GM12878 (cell line): Measurements from ENCODE around the gene NAALADL2. TPM values are rescaled to one million over a fixed set of nuclear protein-coding genes. Genes with fewer than 3 reads are reported as not detected.

Experiments used
- ATAC-seq: fragments of 200-7000 bp; cut with Tn5 transposase; 3 replicates; pipeline ENCODE4 v1.9.1; 2020; ENCODE audit warnings: mild to moderate bottlenecking, moderate library complexity
- BruUV-seq: library from RNA; stranded (reverse); fragments of 400-500 nt; replicated peaks from 2 replicates; lab custom pipeline; 2021; lab: Mats Ljungman, UMichigan
- CTCF ChIA-PET: fragments of 300-600 bp; sonication (Branson Sonifier 250); formaldehyde crosslinking; extraction: SDS; loops from one replicate; lab custom pipeline; 2021; ENCODE audit warnings: inconsistent platforms; lab: Yijun Ruan, JAX
- POLR2A ChIA-PET: fragments of 350-600 bp; formaldehyde crosslinking; extraction: SDS; loops from one replicate; lab custom pipeline; 2021; ENCODE audit warnings: inconsistent platforms; lab: Charles Lee
- RAD21 ChIA-PET: fragments of 300-600 bp; sonication (Branson Sonifier 250); formaldehyde crosslinking; loops from one replicate; lab custom pipeline; 2023; ENCODE audit warnings: antibody characterized with exemption; ENCODE audit not compliant: unreplicated experiment; lab: Charles Lee
- SMC1A ChIA-PET: fragments of 300-600 bp; sonication (Branson Sonifier 250); formaldehyde crosslinking; loops from one replicate; lab custom pipeline; 2023; ENCODE audit not compliant: unreplicated experiment, uncharacterized antibody; lab: Charles Lee
- DNase-seq: peaks from one replicate; pipeline ENCODE4 v3.0.0-alpha.2; 2011; ENCODE audit warnings: low read depth, low spot score
- FAIRE-seq: peaks from 3 replicates; lab custom pipeline; 2011; peaks lifted over from hg19 to GRCh38; lab: Jason Lieb, UNC
- H2AFZ ChIP-seq: 2 replicates; pipeline ENCODE4 v1.6.0; 2011; ENCODE audit warnings: low read depth, low read length, control low read depth; ENCODE audit not compliant: control insufficient read depth
- H3K27ac ChIP-seq: 2 replicates; pipeline ENCODE4 v1.5.1; 2011; ENCODE audit warnings: control low read depth; ENCODE audit not compliant: control insufficient read depth, insufficient read depth
- H3K27me3 ChIP-seq, 2 experiments: replicated peaks in 1 of 2; 2 replicates each; pipeline versions ENCODE4 v1.6.0 to v1.6.1; 2011; ENCODE audit warnings: low read length in 1 of 2; ENCODE audit not compliant: control insufficient read depth in 2 of 2, insufficient read depth in 2 of 2
- H3K36me3 ChIP-seq, 2 experiments: 2 replicates each; pipeline ENCODE4 v1.5.1; 2011; ENCODE audit warnings: low read length in 1 of 2; ENCODE audit not compliant: control insufficient read depth in 2 of 2, insufficient read depth in 2 of 2
- H3K4me1 ChIP-seq: 2 replicates; pipeline ENCODE4 v1.6.1; 2011; ENCODE audit warnings: mild to moderate bottlenecking, low read length, moderate library complexity, mixed read lengths; ENCODE audit not compliant: control insufficient read depth, insufficient read depth
- H3K4me2 ChIP-seq: 2 replicates; pipeline ENCODE4 v1.6.0; 2011; ENCODE audit warnings: control low read depth; ENCODE audit not compliant: control insufficient read depth, insufficient read depth
- H3K4me3 ChIP-seq: fragments of 200-600 bp; sonication (generic); 2 replicates; pipeline ENCODE4 v1.5.1; 2016
- H3K79me2 ChIP-seq: 2 replicates; pipeline ENCODE4 v1.6.0; 2011; ENCODE audit warnings: low read length; ENCODE audit not compliant: control insufficient read depth, insufficient read depth
- H3K9ac ChIP-seq: 2 replicates; pipeline ENCODE4 v1.8.0; 2011; ENCODE audit warnings: low read length, control low read depth, mixed read lengths; ENCODE audit not compliant: control insufficient read depth, insufficient read depth
- H3K9me3 ChIP-seq: replicated peaks from 3 replicates; pipeline ENCODE4 v1.5.1; 2011; ENCODE audit warnings: mild to moderate bottlenecking, low read length; ENCODE audit not compliant: control insufficient read depth, insufficient read depth
- H4K20me1 ChIP-seq: 2 replicates; pipeline ENCODE4 v1.6.0; 2011; ENCODE audit not compliant: control insufficient read depth, insufficient read depth
- BACH1 ChIP-seq: fragments of 450-650 bp; IDR thresholded peaks from 2 replicates; pipeline ENCODE4 v1.6.1; 2017; ENCODE audit warnings: mild to moderate bottlenecking, borderline replicate concordance
- BMI1 ChIP-seq: fragments of 450-650 bp; IDR thresholded peaks from 2 replicates; pipeline ENCODE4 v1.6.1; 2016; ENCODE audit warnings: mild to moderate bottlenecking, moderate library complexity, borderline replicate concordance
- CREM ChIP-seq: IDR thresholded peaks from 2 replicates; pipeline ENCODE4 v1.6.1; 2014; ENCODE audit warnings: antibody characterized with exemption, low read depth
- LARP7 ChIP-seq: fragments of 450-650 bp; IDR thresholded peaks from 2 replicates; pipeline ENCODE4 v1.6.1; 2017; ENCODE audit warnings: mild to moderate bottlenecking
- MLLT1 ChIP-seq: fragments of 450-650 bp; IDR thresholded peaks from 2 replicates; pipeline ENCODE4 v1.6.1; 2016; ENCODE audit warnings: mild to moderate bottlenecking
- PML ChIP-seq: IDR thresholded peaks from 2 replicates; pipeline ENCODE4 v1.6.1; 2012; ENCODE audit warnings: low read length, inconsistent platforms
- SMAD5 ChIP-seq: IDR thresholded peaks from 2 replicates; pipeline ENCODE4 v1.6.1; 2016; ENCODE audit warnings: antibody characterized with exemption, low read depth
- WGBS: methylation state at CpG from one replicate; pipeline ENCODE4 v1.1.6; 2016; ENCODE audit warnings: low lambda C conversion rate; ENCODE audit not compliant: insufficient replicate concordance, insufficient coverage; ENCODE audit errors: missing lambda C conversion rate; 5-methylcytosine and 5-hydroxymethylcytosine counted together
- in situ Hi-C: fragments of 300-500 bp; cut with MboI; formaldehyde crosslinking; loops from 9 replicates; pipeline ENCODE4 v1.14.3; 2018; ENCODE audit warnings: mixed read lengths
- intact Hi-C: fragments of 100-400 bp; cut with micrococcal nuclease; formaldehyde crosslinking; loops from one replicate; pipeline ENCODE4 v1.14.2; 2022; ENCODE audit not compliant: unreplicated experiment
- polyA plus RNA-seq, 11 experiments: library from polyadenylated mRNA; depleted of rRNA in 4 of 11; unstranded in 6 of 11; stranded (reverse) in 5 of 11; fragments of >200 nt; fragmentation: Nextera tagmentation in 4 of 11; fragmentation: Illumina TruSeq in 1 of 11; extraction: Ambion mirVana in 4 of 11; extraction: Trizol in 1 of 11; gene quantifications; 1 replicate in 1 of 11; 2 replicates in 10 of 11; pipeline versions ENCODE4 v1.2.1 to v1.2.3, GENCODE V29; 2011 to 2016; ENCODE audit warnings: inconsistent platforms in 2 of 11, missing spikeins in 2 of 11, low read depth in 1 of 11
- total RNA-seq, 4 experiments: library from RNA; depleted of rRNA in 3 of 4; stranded (reverse); fragments of >200 nt in 3 of 4; fragmentation: Illumina TruSeq in 1 of 4; extraction: Trizol in 1 of 4; gene quantifications; 2 replicates each; pipeline versions ENCODE4 v1.2.1 to v1.2.3, GENCODE V29; 2013 to 2021

NAALADL2 gene
- total and polyA plus RNA-seq, 10 of the 15 experiments (the other 5 are each of a cell fraction or from before 2014, with no cell fraction given): 0.06 to 10.8 (median 0.46) TPM

GRCh38 chr3:175270198-175270837 lies 411.2 kb downstream of the NAALADL2 start:
- 0 out of 2 replicates have a peak overlapping the region, but pooled peaks have one; percentile 35 for H3K4me2 ChIP-seq
- SMC1A ChIA-PET: interaction anchor here (0.7 to 8.3 kb wide), 18 partner anchors 10 to 215 kb away, joined by 3 to 59 read pairs (median 6); no protein-coding TSS in a partner anchor
- peaks cover 69% of the 10 kb centered on the region for H3K79me2 ChIP-seq
- H4K20me1 ChIP-seq: no peaks in the 10 kb centered on the region
- H3K36me3 ChIP-seq: peaks cover 0 to 2% of the 10 kb centered on the region in 2 experiments; a peak in 2 of 4 replicates
- no peaks in the 10 kb centered on the region for H3K27me3 ChIP-seq
- H3K9me3 ChIP-seq: no peaks in the 10 kb centered on the region
- 50% methylated on average over 5 of the region's 5 CpGs for WGBS
- TF ChIP-seq MLLT1 (peak; percentile 63), BMI1 (peak; percentile 38; the same call in 1 of the 2 replicates), CREM (0 out of 2 replicates have a peak, but pooled peaks have one; percentile 14), BACH1 (0 out of 2 replicates have a peak, but pooled peaks have one; percentile 10), PML (no peak), LARP7 (no peak), SMAD5 (0 out of 2 replicates have a peak, but pooled peaks have one; percentile 1)
- in situ Hi-C loops: no loop called here
- FAIRE-seq: no peak
- no peaks in the 10 kb centered on the region for H3K4me1 ChIP-seq
- peak overlapping the region; percentile 77 for H3K4me3 ChIP-seq
- no peak overlapping the region for H2AFZ ChIP-seq
- intact Hi-C loops: no loop called here
- H3K9ac ChIP-seq: peak overlapping the region; percentile 26; the same call in 1 of the 2 replicates
- BruUV-seq: TSS peak; percentile 62
- peak; percentile 8 for ATAC-seq
- CTCF ChIA-PET: interaction anchor here (1.3 to 1.5 kb wide), 2 partner anchors 77 to 84 kb away, joined by 3 to 5 read pairs; no protein-coding TSS in a partner anchor
- DNase-seq: no peak
- RAD21 ChIA-PET: interaction anchor here (0.8 to 2.9 kb wide), 11 partner anchors 10 to 215 kb away, joined by 3 to 31 read pairs (median 7); no protein-coding TSS in a partner anchor
- POLR2A ChIA-PET: interaction anchor here (0.7 to 3.0 kb wide), 5 partner anchors 8 to 86 kb away, joined by 3 to 15 read pairs (median 4); no protein-coding TSS in a partner anchor
- H3K27ac ChIP-seq: peak overlapping the region; percentile 35; the same call in 1 of the 2 replicates
